ENCODE results near the gene KLHL25.
"Not testable (repeated sequence)": the region's sequence is repeated elsewhere in the genome, so short reads cannot be mapped to it uniquely, and the experiment has no call there.

The KLHL25 gene, protein sequence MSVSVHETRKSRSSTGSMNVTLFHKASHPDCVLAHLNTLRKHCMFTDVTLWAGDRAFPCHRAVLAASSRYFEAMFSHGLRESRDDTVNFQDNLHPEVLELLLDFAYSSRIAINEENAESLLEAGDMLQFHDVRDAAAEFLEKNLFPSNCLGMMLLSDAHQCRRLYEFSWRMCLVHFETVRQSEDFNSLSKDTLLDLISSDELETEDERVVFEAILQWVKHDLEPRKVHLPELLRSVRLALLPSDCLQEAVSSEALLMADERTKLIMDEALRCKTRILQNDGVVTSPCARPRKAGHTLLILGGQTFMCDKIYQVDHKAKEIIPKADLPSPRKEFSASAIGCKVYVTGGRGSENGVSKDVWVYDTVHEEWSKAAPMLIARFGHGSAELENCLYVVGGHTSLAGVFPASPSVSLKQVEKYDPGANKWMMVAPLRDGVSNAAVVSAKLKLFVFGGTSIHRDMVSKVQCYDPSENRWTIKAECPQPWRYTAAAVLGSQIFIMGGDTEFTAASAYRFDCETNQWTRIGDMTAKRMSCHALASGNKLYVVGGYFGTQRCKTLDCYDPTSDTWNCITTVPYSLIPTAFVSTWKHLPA

GRCh38 chr15:85794598-85795336 is at the start of gene KLHL25:
Gene KLHL25 (minus strand): TSS chr15:85794925. CDS start chr15:85769810, 25,115 bp downstream.
- H3K4me3 ChIP-seq (ENCODE audit: low read depth, low read length) = peak within 1 kb of the TSS; percentile 78

GRCh38 chr15:85840802-85841152 is 46.1 kb upstream of the KLHL25 start:
- no peak overlapping the region for H3K4me3 ChIP-seq (ENCODE audit: low read depth, low read length)

DNA sequence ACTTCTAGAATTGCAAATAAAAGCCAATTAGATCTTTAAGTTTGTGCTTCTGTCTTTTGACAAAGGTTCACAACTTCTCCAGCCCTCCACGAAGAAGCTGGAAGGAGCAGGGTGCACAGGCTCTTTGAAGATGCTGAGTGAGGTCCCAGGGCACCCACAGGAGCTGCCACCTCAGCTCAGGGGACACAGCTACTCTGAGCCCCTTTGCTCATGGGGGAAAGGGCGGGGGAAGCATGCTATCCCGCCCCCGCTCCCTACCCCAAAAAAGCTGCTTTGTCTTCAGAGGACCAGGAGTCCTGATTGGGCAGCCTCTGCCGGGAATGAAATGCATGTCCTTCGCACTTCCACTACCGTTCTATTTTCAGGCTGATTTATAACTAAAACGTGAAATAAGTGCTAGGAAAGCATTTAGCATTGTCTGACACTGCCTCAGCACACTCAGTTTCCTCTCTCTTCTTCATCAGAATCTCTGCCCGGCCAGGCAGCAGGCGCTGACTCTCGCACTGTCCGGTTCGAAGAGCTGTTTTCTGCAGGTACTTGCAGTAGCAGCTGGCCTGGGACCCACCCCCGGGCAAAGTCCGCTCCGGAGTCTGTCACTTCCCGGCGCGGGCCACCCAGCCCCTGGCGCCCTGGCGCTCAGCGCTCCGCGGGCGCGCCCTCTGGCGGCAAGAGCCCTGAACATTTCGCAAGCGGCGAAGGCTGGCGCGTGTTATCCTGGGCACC is 45.5 kb upstream of the KLHL25 start:
- no peak overlapping the region for H3K4me3 ChIP-seq (ENCODE audit: low read depth, low read length)

DNA sequence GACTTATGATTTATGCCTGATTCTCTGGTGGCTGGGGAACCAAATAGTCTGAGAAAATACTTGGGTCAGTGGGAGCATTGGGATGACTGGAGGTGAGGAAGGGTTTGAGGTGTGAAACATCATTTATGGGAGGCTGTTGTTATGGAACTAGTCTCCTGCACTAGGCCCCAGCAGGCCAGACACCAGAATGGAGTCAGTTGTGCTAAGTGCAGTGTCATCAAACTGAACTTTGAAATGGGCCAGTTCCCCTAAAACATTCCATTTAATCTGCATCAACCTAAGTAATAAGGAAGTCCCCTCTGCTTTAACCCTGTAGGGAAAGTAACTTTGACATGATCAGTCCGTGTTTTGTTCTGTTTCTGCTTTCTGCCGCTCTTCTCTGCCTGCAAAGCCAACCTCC is 44.9 kb upstream of the KLHL25 start:
- H3K4me3 ChIP-seq (ENCODE audit: low read depth, low read length) = no peak overlapping the region

DNA sequence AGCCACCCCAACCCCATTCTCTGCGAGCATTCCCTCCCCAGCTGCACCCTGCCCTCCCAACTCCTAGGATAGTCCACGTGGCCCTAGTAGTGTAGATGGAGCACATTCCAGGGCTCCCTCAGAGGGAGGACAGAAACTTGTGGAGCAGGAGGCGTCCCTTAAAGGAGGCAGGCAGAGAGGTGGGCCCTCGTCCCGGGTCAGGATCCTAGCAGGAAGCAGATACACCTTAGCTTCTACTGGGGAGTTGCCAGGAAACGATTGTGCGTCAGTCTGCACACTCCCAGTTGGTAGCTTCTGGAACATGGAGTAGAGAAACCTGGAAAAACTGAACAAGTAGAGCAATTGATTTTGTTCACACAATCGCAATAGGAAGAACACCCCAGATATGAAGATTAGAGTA is 43.9 kb upstream of the KLHL25 start:
- H3K4me3 ChIP-seq (ENCODE audit: low read depth, low read length) = no peak overlapping the region

DNA sequence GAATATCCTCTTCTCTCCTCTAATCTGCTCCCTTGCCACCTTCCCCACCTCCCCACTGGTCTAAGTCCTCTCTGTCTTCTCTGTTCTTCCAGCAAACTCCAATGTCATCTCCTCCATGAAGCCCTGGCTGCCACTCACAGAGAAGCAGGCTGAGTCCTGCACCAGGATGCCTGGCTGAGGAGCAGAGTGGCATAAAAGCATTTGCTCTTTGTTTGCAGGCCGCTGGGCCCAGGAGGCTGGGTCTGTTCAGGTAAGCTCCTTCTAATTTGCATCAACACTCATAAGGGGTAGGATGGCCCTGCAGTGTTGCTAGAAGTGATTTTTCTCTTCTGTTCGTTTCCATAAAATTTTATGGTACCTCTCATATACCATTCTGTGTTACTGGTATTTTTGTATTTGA is 43.2 kb upstream of the KLHL25 start:
- no peak overlapping the region for H3K4me3 ChIP-seq (ENCODE audit: low read depth, low read length)

- no peak overlapping the region for H3K4me3 ChIP-seq (ENCODE audit: low read depth, low read length)
Measured at GRCh38 chr15:85837011-85837433, 42.3 kb upstream of the KLHL25 start.

- no peak overlapping the region for H3K4me3 ChIP-seq (ENCODE audit: low read depth, low read length)
Measured at GRCh38 chr15:85834651-85835050, 39.9 kb upstream of the KLHL25 start.

DNA sequence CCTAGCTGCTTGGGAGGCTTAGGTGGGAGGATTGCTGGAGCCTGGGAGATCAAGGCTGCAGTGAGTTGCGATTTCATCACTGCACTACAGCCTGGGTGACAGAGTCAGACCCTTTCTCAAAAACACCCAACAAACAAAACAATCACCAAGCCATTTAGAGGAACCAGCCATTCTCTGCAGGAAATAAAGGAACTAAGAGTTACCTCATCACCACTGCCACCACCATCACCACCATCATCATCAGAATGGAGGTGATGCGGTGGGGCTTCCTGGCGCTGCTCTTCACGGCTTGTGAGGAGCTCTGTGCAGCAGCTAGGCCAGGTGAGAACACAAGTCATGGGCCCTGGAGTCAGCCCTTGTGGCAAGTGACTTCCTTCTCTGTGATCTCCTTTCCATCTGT is 37.7 kb upstream of the KLHL25 start:
- H3K4me3 ChIP-seq (ENCODE audit: low read depth, low read length) = no peak overlapping the region

DNA sequence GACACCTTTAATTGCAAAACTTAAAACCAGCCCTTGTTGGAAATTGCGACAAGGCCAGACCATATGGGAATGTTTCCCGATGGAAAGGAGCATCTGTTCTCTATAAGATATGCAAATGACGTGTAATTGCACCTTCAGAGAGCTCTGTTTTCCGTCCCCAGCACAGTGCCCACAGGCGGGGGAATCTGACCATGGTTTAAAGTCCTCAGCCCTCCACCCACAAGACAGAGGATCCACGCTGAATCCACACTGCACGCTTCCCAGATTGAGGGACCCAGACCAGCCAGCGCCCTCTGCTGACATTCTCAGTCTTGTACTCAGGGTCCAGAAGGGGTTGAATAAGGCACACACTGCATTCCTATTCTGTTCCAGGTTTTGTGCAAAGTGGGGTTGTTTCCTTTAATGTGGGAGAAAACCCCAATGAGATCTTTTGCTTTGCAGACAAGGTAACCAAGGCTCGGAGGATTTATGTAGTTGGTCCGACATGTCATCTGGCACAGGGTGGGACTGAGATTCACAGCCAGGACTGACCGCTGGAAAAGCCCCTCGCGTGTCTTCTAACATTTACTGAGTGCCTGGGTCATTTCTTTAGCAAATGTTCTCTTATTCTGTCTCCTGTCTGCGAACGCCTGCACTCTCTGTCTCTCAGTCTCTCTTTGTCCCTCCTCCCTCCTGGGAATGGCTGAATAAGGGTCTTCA is 36.8 kb upstream of the KLHL25 start:
- no peak overlapping the region for H3K4me3 ChIP-seq (ENCODE audit: low read depth, low read length)

DNA sequence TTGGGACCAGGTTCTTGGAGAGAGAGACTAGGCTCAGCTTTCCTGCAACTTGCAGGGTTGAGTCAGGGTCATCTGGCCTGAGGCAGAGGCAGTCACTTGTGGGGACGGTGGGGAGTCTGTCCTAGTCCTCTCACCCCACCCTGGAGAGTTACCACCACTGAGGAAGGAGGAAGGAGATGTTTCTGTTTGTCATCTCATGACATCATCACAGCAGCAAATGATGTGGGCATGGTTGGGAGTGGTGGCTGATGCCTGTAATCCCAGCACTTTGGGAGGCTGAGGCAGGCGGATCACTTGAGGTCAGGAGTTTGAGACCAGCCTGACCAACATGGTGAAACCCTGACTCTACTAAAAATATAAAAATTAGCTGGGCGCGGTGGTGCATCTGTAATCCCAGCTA is 35.0 kb upstream of the KLHL25 start:
- not testable (repeated sequence) for H3K4me3 ChIP-seq (ENCODE audit: low read depth, low read length)

DNA sequence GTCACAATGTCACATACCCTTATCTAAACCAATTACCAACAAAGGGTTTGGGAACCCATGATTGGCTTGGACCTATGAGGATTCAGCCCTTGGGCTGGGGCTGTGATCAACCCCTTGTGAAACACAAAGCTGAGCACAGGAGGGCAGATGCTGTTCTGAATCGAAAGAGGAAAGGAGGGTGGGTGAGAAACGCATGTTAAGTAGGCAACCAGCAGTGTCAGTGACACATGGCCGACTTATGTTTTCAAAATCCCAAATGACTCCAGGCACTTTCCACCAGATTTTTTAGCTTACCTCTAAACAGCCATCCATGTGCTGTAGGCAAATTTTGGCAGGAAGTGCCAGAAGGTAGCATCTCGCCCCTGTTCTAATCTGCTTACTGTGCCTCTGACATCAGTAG is 34.1 kb upstream of the KLHL25 start:
- no peak overlapping the region for H3K4me3 ChIP-seq (ENCODE audit: low read depth, low read length)

GRCh38 chr15:85828126-85828525 is 33.4 kb upstream of the KLHL25 start:
- H3K4me3 ChIP-seq (ENCODE audit: low read depth, low read length) = no peak overlapping the region

- H3K4me3 ChIP-seq (ENCODE audit: low read depth, low read length) = no peak overlapping the region
Measured at GRCh38 chr15:85826756-85827515, 32.2 kb upstream of the KLHL25 start.

- H3K4me3 ChIP-seq (ENCODE audit: low read depth, low read length) = no peak overlapping the region
Measured at GRCh38 chr15:85825719-85826118, 31.0 kb upstream of the KLHL25 start.

GRCh38 chr15:85825118-85825517 is 30.4 kb upstream of the KLHL25 start:
- no peak overlapping the region for H3K4me3 ChIP-seq (ENCODE audit: low read depth, low read length)

DNA sequence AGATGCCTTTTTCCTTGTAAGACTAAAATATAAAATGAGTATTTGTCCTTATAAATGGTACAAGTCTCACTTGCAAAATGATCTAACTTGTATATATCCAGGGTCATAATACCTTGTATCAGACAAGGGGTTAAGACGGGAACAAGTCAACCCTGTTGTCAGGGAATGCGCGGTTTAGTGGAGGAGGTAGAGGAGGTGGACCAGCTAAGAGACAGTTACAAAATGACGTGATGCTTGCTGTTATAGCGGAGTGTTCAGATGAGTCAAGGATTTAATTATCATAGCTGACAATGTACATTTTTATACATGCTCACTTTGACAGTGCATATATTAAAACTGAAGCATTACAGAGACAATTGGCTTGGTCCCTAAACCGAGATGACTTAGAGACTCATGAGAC is 26.8 kb upstream of the KLHL25 start:
- H3K4me3 ChIP-seq (ENCODE audit: low read depth, low read length) = no peak overlapping the region

GRCh38 chr15:85819938-85820337 is 25.2 kb upstream of the KLHL25 start:
- no peak overlapping the region for H3K4me3 ChIP-seq (ENCODE audit: low read depth, low read length)

DNA sequence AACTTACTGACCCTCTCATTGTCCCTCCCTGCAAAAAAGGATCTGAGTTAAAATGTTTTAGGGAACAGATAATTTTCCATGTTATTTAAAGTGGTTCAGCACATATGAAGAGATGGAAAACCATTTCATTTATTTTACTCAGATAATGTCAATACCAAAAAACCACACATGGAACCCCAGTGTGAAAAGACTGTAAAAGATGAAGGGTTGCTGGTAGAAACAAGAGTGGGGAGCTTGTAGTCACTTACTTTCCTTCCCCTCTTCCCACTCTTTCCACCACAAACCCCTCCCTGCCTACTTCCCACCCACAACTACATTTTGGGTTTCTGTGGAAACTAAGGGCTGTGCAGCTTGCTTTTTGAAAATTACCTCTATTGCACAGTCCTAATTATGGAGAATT is 18.5 kb upstream of the KLHL25 start:
- no peak overlapping the region for H3K4me3 ChIP-seq (ENCODE audit: low read depth, low read length)

DNA sequence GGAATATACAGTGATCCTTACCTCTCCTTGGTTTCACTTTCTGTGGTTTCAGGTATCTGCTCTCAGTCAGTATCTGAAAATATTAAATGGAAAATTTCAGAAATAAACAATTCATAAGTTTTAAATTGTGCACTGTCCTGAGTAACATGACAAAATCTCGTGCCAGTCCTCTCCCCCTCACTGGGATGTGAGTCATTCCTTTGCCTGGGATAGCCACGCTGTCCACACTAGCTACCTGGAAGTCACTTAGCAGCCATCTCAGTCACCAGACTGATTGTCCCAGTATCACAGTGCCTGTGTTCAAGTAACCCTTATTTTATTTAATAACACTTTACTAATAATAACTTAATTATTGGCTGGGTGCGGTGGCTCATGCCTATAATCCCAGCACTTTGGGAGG is 15.3 kb upstream of the KLHL25 start:
- no peak overlapping the region for H3K4me3 ChIP-seq (ENCODE audit: low read depth, low read length)
